Prostate gland (tissue), 2 donors: ENCODE data around the gene RPL11. TPM values are rescaled to one million over a fixed set of nuclear protein-coding genes. Genes with fewer than 3 reads are reported as not detected.
"Not testable (repeated sequence)": the region's sequence is repeated elsewhere in the genome, so short reads cannot be mapped to it uniquely, and the experiment has no call there.

Source experiments
- DNase-seq: peaks from one replicate; pipeline ENCODE4 v3.0.0-alpha.2; 2019; ENCODE audit warnings: low spot score
- H3K27ac ChIP-seq, 2 donors: fragments of 200-600 bp; sonication (generic); 2 replicates each; pipeline ENCODE4 v1.5.1; 2017 to 2019
- H3K27me3 ChIP-seq: fragments of 200-600 bp; sonication (generic); replicated peaks from 2 replicates; pipeline ENCODE4 v1.5.1; 2019; ENCODE audit not compliant: insufficient read depth
- H3K36me3 ChIP-seq, 2 donors: fragments of 200-600 bp; sonication (generic); 1 replicate in 1 of 2; 2 replicates in 1 of 2; pipeline versions ENCODE4 v1.5.1 to v1.8.1; 2017 to 2019
- H3K4me1 ChIP-seq: fragments of 200-600 bp; sonication (generic); replicated peaks from 2 replicates; pipeline ENCODE4 v1.5.1; 2019
- H3K4me3 ChIP-seq, 2 donors: fragments of 200-600 bp; sonication (generic); 2 replicates each; pipeline ENCODE4 v1.5.1; 2017 to 2019
- H3K9me3 ChIP-seq: fragments of 200-600 bp; sonication (generic); 2 replicates; pipeline ENCODE4 v1.5.1; 2017
- POLR2A ChIP-seq: fragments of 450-650 bp; IDR thresholded peaks from one replicate; pipeline ENCODE4 v1.6.1; 2016; ENCODE audit warnings: antibody characterized with exemption, mild to moderate bottlenecking
- POLR2AphosphoS5 ChIP-seq: sonication (generic); formaldehyde crosslinking; IDR thresholded peaks from one replicate; pipeline ENCODE4 v1.6.1; 2017; ENCODE audit warnings: antibody characterized with exemption
- WGBS: methylation state at CpG from one replicate; pipeline ENCODE4 v1.1.5; 2018; 5-methylcytosine and 5-hydroxymethylcytosine counted together
- intact Hi-C: fragments of 100-400 bp; cut with DNase I; formaldehyde crosslinking; loops from one replicate; pipeline ENCODE4 v1.14.2; 2022
- total RNA-seq, 2 donors: library from RNA; depleted of rRNA; stranded (reverse); fragments of >200 nt; gene quantifications; one replicate each; pipeline ENCODE4 v1.1.0, GENCODE V29; 2016
- TF ChIP-seq, protein P1 (sequence below), 4 experiments: fragments of 200-600 bp in 2 of 4; fragments of 450-650 bp in 2 of 4; sonication (generic) in 2 of 4; IDR thresholded peaks; 1 replicate in 3 of 4; 2 replicates in 1 of 4; pipeline ENCODE4 v1.5.1; 2016 to 2019; ENCODE audit warnings: antibody characterized with exemption in 4 of 4, mild to moderate bottlenecking in 2 of 4, moderate library complexity in 2 of 4

The RPL11 gene
- total RNA-seq, 2 donors from 2014 or later, result 784 to 1,458 TPM

DNA sequence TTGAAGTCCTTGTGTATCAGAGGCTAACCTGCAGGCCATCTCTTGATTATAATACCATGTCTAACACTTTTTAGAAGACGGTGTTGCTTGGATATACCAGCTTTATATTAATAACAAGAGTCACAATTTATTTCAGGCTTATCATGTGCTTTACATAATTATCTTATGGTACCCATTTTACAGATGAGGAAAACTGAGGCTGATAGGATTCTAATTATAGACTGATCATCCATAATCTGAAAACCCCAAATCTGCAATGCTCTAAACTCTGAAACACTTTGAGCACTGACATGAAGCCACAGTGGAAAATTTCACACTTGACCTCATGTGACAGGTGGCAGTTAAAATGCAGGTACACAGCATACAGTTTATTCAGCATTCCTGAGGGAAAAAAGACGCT, 7.2 kb upstream of the RPL11 start:
- Histone ChIP-seq H3K9me3 (no peaks in the 10 kb centered on the region), H3K27me3 (no peaks in the 10 kb centered on the region), H3K4me3 (no peak overlapping the region), H3K4me1 (no peaks in the 10 kb centered on the region), H3K36me3 (no peaks in the 10 kb centered on the region), H3K27ac (no peak overlapping the region)
- 76% methylated on average over 2 of the region's 2 CpGs for WGBS
- TF ChIP-seq POLR2A (no peak), POLR2AphosphoS5 (no peak)
- TF ChIP-seq, protein P1, sequence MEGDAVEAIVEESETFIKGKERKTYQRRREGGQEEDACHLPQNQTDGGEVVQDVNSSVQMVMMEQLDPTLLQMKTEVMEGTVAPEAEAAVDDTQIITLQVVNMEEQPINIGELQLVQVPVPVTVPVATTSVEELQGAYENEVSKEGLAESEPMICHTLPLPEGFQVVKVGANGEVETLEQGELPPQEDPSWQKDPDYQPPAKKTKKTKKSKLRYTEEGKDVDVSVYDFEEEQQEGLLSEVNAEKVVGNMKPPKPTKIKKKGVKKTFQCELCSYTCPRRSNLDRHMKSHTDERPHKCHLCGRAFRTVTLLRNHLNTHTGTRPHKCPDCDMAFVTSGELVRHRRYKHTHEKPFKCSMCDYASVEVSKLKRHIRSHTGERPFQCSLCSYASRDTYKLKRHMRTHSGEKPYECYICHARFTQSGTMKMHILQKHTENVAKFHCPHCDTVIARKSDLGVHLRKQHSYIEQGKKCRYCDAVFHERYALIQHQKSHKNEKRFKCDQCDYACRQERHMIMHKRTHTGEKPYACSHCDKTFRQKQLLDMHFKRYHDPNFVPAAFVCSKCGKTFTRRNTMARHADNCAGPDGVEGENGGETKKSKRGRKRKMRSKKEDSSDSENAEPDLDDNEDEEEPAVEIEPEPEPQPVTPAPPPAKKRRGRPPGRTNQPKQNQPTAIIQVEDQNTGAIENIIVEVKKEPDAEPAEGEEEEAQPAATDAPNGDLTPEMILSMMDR (IDR thresholded peaks at IDR 0.05), result no peak
- intact Hi-C loops, result no loop called here
- no peak for DNase-seq

DNA sequence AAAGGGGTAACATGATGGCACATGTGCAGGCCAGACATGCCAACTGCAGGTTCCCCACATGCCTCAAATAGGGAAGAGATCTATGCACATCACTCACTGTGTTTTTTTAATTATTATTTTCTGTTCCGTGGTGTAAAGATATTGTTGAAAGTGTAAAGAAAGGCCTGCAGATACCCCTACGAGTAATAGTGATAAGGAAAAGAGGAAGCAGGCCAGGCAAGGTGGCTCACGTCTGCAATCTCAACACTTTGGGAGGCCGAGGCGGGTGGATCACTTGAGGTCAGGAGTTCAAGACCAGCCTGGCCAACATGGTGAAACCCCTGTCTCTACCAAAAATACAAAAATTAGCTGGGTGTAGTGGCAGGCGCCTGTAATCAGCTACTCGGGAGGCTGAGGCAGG, 6.4 kb upstream of the RPL11 start:
- H3K4me3 ChIP-seq, H3K36me3 ChIP-seq, DNase-seq, H3K27ac ChIP-seq, H3K27me3 ChIP-seq, H3K4me1 ChIP-seq, H3K9me3 ChIP-seq, intact Hi-C loops: not testable (repeated sequence)
- 80% methylated on average over 7 of the region's 7 CpGs for WGBS

DNA sequence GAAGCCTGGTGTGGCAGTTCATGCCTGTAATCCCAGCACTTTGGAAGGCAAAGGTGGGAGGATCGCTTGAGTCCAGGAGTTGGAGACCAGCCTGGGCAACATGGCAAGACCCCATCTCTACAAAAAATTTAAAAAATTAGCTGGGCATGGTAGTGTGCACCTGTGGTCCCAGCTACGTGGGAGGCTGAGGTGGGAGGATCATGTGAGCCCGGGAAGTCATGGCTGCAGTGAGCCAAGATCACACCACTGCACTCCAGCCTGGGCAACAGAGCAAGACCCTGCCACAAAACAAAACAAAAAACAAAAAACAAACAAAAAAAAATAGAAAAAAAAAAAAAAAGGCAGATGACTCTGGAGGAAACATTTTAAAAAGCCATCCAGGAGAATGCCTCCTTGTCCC, 3.9 kb upstream of the RPL11 start:
- H3K27me3 ChIP-seq, H3K9me3 ChIP-seq, H3K27ac ChIP-seq, intact Hi-C loops, H3K36me3 ChIP-seq, DNase-seq, H3K4me1 ChIP-seq, H3K4me3 ChIP-seq: not testable (repeated sequence)
- WGBS, result 81% methylated on average over 3 of the region's 3 CpGs

DNA sequence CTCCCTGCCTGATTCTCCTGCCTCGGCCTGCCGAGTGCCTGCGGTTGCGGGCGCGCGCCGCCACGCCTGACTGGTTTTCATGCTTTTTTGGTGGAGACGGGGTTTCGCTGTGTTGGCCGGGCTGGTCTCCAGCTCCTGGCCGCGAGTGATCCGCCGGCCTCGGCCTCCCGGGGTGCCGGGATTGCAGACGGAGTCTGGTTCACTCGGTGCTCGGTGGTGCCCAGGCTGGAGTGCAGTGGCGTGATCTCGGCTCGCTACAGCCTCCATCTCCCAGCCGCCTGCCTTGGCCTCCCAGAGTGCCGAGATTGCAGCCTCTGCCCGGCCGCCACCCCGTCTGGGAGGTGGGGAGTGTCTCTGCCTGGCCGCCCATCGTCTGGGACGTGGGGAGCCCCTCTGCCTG, 3.3 kb upstream of the RPL11 start:
- H3K27ac ChIP-seq, H3K27me3 ChIP-seq, H3K9me3 ChIP-seq, H3K36me3 ChIP-seq, intact Hi-C loops, DNase-seq, H3K4me3 ChIP-seq, H3K4me1 ChIP-seq: not testable (repeated sequence)
- 88% methylated on average over 23 of the region's 33 CpGs for WGBS

DNA sequence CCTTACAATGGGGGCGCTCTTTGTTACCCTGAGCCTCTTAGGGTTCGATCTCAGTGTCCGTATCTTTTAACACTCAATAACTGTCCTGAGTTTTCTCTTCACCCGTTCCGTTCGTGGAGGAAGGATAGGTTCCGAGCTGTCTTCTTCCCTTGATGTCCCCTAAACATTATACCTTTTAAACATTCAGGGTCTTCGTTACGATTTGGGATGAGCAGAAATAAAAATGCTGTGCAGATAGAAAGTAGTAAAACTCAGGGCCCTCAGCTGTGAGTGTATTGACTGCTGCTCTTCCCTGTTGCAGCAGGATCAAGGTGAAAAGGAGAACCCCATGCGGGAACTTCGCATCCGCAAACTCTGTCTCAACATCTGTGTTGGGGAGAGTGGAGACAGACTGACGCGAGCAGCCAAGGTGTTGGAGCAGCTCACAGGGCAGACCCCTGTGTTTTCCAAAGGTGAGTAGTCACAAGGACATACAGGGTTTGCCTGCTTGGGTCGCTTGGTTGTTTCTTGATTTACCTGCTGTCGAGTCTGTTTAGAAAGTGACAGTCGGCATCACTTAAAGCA, 784 bp downstream of the RPL11 start:
- intact Hi-C loops, result loop anchor here (5.0 kb wide), 1 partner anchor 50 kb away; the partner anchor contains the start of gene ELOA
- 12% methylated on average over 17 of the region's 17 CpGs for WGBS
- no peak for DNase-seq

DNA sequence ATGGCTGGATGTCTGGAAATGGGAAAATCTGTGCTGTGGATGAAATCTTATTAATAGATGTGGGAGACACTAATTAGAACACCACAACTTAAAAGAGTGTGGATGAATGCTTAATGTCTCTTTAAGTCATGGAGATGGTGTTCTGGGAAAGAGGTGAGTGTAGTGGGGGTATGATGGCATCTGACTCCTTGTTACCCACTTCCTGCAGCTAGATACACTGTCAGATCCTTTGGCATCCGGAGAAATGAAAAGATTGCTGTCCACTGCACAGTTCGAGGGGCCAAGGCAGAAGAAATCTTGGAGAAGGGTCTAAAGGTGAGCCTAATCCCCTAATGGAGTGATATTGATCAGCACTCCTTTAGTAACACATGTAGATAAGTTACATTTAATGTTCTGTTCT, 2.0 kb downstream of the RPL11 start:
- 59% methylated on average over 2 of the region's 2 CpGs for WGBS
- TF ChIP-seq POLR2AphosphoS5 (no peak), POLR2A (no peak)
- TF ChIP-seq, protein P1 (IDR thresholded peaks at IDR 0.05), result no peak
- no peak for DNase-seq
- Histone ChIP-seq H3K9me3 (no peaks in the 10 kb centered on the region), H3K36me3 (peaks cover 5% of the 10 kb centered on the region in 2 donors), H3K4me1 (peaks cover 12% of the 10 kb centered on the region), H3K27me3 (no peaks in the 10 kb centered on the region), H3K27ac (no peak overlapping the region), H3K4me3 (no peak overlapping the region)
- intact Hi-C loops, result loop anchor here (5.0 kb wide), 1 partner anchor 49 kb away; the partner anchor contains the start of gene ELOA

More for the DNA sequence above, 784 bp downstream of the RPL11 start:
- H3K27ac ChIP-seq, result peak overlapping the region; percentile 67 to 73
- H3K27me3 ChIP-seq, result no peaks in the 10 kb centered on the region
- peaks cover 5% of the 10 kb centered on the region in 2 donors for H3K36me3 ChIP-seq
- peak overlapping the region; percentile 63 for H3K4me3 ChIP-seq
- H3K4me1 ChIP-seq, result peaks cover 12% of the 10 kb centered on the region
- TF ChIP-seq, protein P1 (IDR thresholded peaks at IDR 0.05), result no peak
- TF ChIP-seq POLR2AphosphoS5, result no peak
- TF ChIP-seq POLR2A, result no peak
- no peaks in the 10 kb centered on the region for H3K9me3 ChIP-seq
